HepG2 (cell line): Measurements from ENCODE around the gene QPCT. TPM values are rescaled to one million over a fixed set of nuclear protein-coding genes. Genes with fewer than 3 reads are reported as not detected.

ENCODE experiments used
- ATAC-seq: fragments of 200-7000 bp; cut with Tn5 transposase; 3 replicates; pipeline ENCODE4 v1.9.1; 2020; ENCODE audit warnings: mild to moderate bottlenecking, moderate library complexity
- BruUV-seq: library from RNA; stranded (reverse); fragments of 400-500 nt; replicated peaks from 2 replicates; lab custom pipeline; 2021; lab: Mats Ljungman, UMichigan
- CTCF ChIA-PET: fragments of 300-600 bp; formaldehyde crosslinking; extraction: SDS; loops from one replicate; lab custom pipeline; 2021; ENCODE audit warnings: low total read pairs, inconsistent platforms, low intra/inter-chr PET ratio; lab: Yijun Ruan, JAX
- POLR2A ChIA-PET: fragments of 350-600 bp; sonication (Branson Sonifier 250); formaldehyde crosslinking; loops from one replicate; lab custom pipeline; 2020; ENCODE audit warnings: antibody characterized with exemption, inconsistent platforms; lab: Yijun Ruan, JAX
- DNase-seq: peaks from one replicate; pipeline ENCODE4 v3.0.0-alpha.2; 2015; ENCODE audit warnings: low spot score
- FAIRE-seq: peaks from 3 replicates; lab custom pipeline; 2011; peaks lifted over from hg19 to GRCh38; lab: Jason Lieb, UNC
- H2AFZ ChIP-seq: one replicate; pipeline ENCODE4 v1.6.1; 2011; ENCODE audit warnings: low read length, inconsistent platforms
- H3K27ac ChIP-seq: fragments of 300-600 bp; 3 replicates; pipeline ENCODE4 v1.8.0; 2011; ENCODE audit warnings: mixed run types, mild to moderate bottlenecking, mixed read lengths, low read length, inconsistent platforms; ENCODE audit not compliant: insufficient read depth; ENCODE audit errors: extremely low read length
- H3K27me3 ChIP-seq, 2 experiments: fragments of 200-600 bp in 1 of 2; 2 replicates in 1 of 2; 3 replicates in 1 of 2; pipeline versions ENCODE4 v1.6.0 to v1.8.0; 2011; ENCODE audit warnings: low read length in 2 of 2, mild to moderate bottlenecking in 2 of 2, moderate library complexity in 2 of 2, inconsistent platforms in 1 of 2; ENCODE audit not compliant: insufficient read depth in 2 of 2, control insufficient read depth in 1 of 2
- H3K36me3 ChIP-seq, 2 experiments: fragments of 200-600 bp in 1 of 2; replicated peaks in 1 of 2; 2 replicates in 1 of 2; 3 replicates in 1 of 2; pipeline versions ENCODE4 v1.5.1 to v1.8.0; 2011; ENCODE audit warnings: low read length in 2 of 2, inconsistent platforms in 1 of 2; ENCODE audit not compliant: insufficient read depth in 2 of 2, control insufficient read depth in 1 of 2
- H3K4me1 ChIP-seq: 2 replicates; pipeline ENCODE4 v1.5.1; 2012; ENCODE audit warnings: low read length, inconsistent platforms; ENCODE audit not compliant: insufficient read depth
- H3K4me2 ChIP-seq: 2 replicates; pipeline ENCODE4 v1.6.0; 2011; ENCODE audit warnings: low read depth, low read length, inconsistent platforms
- H3K4me3 ChIP-seq, 3 experiments: fragments of 200-600 bp in 1 of 3; sonication (generic), shearing (Covaris generic) in 1 of 3; replicated peaks in 1 of 3; 2 replicates each; pipeline ENCODE4 v1.5.1; 2011 to 2016; ENCODE audit warnings: low read length in 3 of 3, inconsistent platforms in 2 of 3, low read depth in 2 of 3, mild to moderate bottlenecking in 2 of 3, control low read depth in 1 of 3, mixed read lengths in 1 of 3; ENCODE audit not compliant: insufficient read depth in 1 of 3
- H3K79me2 ChIP-seq: one replicate; pipeline ENCODE4 v1.6.1; 2011; ENCODE audit warnings: low read length, inconsistent platforms; ENCODE audit not compliant: insufficient read depth
- H3K9ac ChIP-seq: 2 replicates; pipeline ENCODE4 v1.6.0; 2011; ENCODE audit warnings: mild to moderate bottlenecking, low read depth, low read length, inconsistent platforms; ENCODE audit not compliant: insufficient read depth
- H3K9me3 ChIP-seq: 2 replicates; pipeline ENCODE4 v1.5.1; 2012; ENCODE audit warnings: mild to moderate bottlenecking, low read length
- H4K20me1 ChIP-seq: 2 replicates; pipeline ENCODE4 v1.6.0; 2011; ENCODE audit warnings: inconsistent platforms, mild to moderate bottlenecking, low read length, moderate library complexity; ENCODE audit not compliant: insufficient read depth
- ATM ChIP-seq: fragments of 450-650 bp; IDR thresholded peaks from 2 replicates; pipeline ENCODE4 v1.7.1; 2017; ENCODE audit warnings: mild to moderate bottlenecking, borderline replicate concordance
- CHD2 ChIP-seq: IDR thresholded peaks from 2 replicates; pipeline ENCODE4 v1.6.1; 2011; ENCODE audit warnings: low read depth, low read length, improper control_type of control experiment
- FOXC1 ChIP-seq: sonication (generic); formaldehyde crosslinking; IDR thresholded peaks from 2 replicates; pipeline ENCODE4 v1.8.0; 2022; ENCODE audit warnings: mild to moderate bottlenecking, missing genetic modification reagents, borderline replicate concordance
- IRF1 ChIP-seq: sonication (generic); formaldehyde crosslinking; IDR thresholded peaks from 2 replicates; pipeline ENCODE4 v1.4.0; 2020; ENCODE audit warnings: low read depth, mild to moderate bottlenecking, missing genetic modification reagents
- KDM3A ChIP-seq: IDR thresholded peaks from 2 replicates; pipeline ENCODE4 v1.6.1; 2018; ENCODE audit warnings: low read depth, missing compliant biosample characterization
- KLF16 ChIP-seq, 2 experiments: sonication (generic) in 1 of 2; formaldehyde crosslinking in 1 of 2; IDR thresholded peaks; 2 replicates each; pipeline versions ENCODE4 v1.6.1 to v1.8.0; 2016 to 2023; ENCODE audit warnings: missing genetic modification reagents in 2 of 2, missing compliant biosample characterization in 1 of 2
- MAFG ChIP-seq: sonication (generic); formaldehyde crosslinking; IDR thresholded peaks from 2 replicates; pipeline ENCODE4 v1.5.1; 2020; ENCODE audit warnings: mild to moderate bottlenecking, missing genetic modification reagents
- MTF2 ChIP-seq: sonication (generic); formaldehyde crosslinking; IDR thresholded peaks from 2 replicates; pipeline ENCODE4 v1.5.0; 2020; ENCODE audit warnings: missing genetic modification reagents, borderline replicate concordance
- MYPOP ChIP-seq: sonication (generic); formaldehyde crosslinking; IDR thresholded peaks from 2 replicates; pipeline ENCODE4 v1.8.1; 2023; ENCODE audit warnings: mild to moderate bottlenecking, moderate library complexity, missing genetic modification reagents
- PHF21A ChIP-seq: sonication (generic); formaldehyde crosslinking; IDR thresholded peaks from 2 replicates; pipeline ENCODE4 v1.5.0; 2020; ENCODE audit warnings: mild to moderate bottlenecking, missing genetic modification reagents
- POLR2A ChIP-seq, 2 experiments: IDR thresholded peaks; 2 replicates each; pipeline ENCODE4 v1.6.1; 2011; ENCODE audit warnings: low read depth in 2 of 2, low read length in 2 of 2, mild to moderate bottlenecking in 1 of 2, moderate library complexity in 1 of 2; ENCODE audit not compliant: insufficient read depth in 1 of 2
- SSRP1 ChIP-seq: IDR thresholded peaks from 2 replicates; pipeline ENCODE4 v1.6.1; 2016; ENCODE audit warnings: control low read depth
- TCF12 ChIP-seq, 2 experiments: fragments of 450-650 bp in 1 of 2; sonication (generic) in 1 of 2; formaldehyde crosslinking in 1 of 2; IDR thresholded peaks; 2 replicates each; pipeline versions ENCODE4 v1.6.1 to v1.8.0; 2017 to 2022; ENCODE audit warnings: antibody characterized with exemption in 1 of 2, mild to moderate bottlenecking in 1 of 2, missing genetic modification reagents in 1 of 2, moderate library complexity in 1 of 2
- TEAD3 ChIP-seq: optimal IDR thresholded peaks from 2 replicates; pipeline ENCODE3; 2016; ENCODE audit warnings: borderline replicate concordance
- USF2 ChIP-seq, 2 experiments: sonication (generic) in 1 of 2; formaldehyde crosslinking in 1 of 2; IDR thresholded peaks; 2 replicates each; pipeline versions ENCODE4 v1.5.1 to v1.6.1; 2011 to 2020; ENCODE audit warnings: borderline replicate concordance in 1 of 2, low read depth in 1 of 2, low read length in 1 of 2, mild to moderate bottlenecking in 1 of 2, missing genetic modification reagents in 1 of 2, moderate library complexity in 1 of 2
- ZFAT ChIP-seq: sonication (generic); formaldehyde crosslinking; conservative IDR thresholded peaks from 2 replicates; pipeline ENCODE4 v1.8.1; 2023; ENCODE audit warnings: missing genetic modification reagents, inconsistent platforms
- ZNF337 ChIP-seq: sonication (generic); formaldehyde crosslinking; IDR thresholded peaks from 2 replicates; pipeline ENCODE4 v1.5.1; 2020; ENCODE audit warnings: missing genetic modification reagents, low read depth, mild to moderate bottlenecking, borderline replicate concordance
- WGBS: methylation state at CpG from one replicate; pipeline ENCODE4 v1.1.6; 2017; ENCODE audit warnings: low lambda C conversion rate; 5-methylcytosine and 5-hydroxymethylcytosine counted together
- in situ Hi-C: cut with HindIII; loops from 2 replicates; pipeline ENCODE4 v1.10.0; 2017; ENCODE audit warnings: low pct_unique_long_range_greater_than_20kb; ENCODE audit not compliant: extremely low pct_ligation_motif_present
- intact Hi-C: fragments of 100-400 bp; cut with micrococcal nuclease; formaldehyde crosslinking; loops from one replicate; pipeline ENCODE4 v1.10.0; 2022; ENCODE audit not compliant: unreplicated experiment
- polyA plus RNA-seq, 8 experiments: library from polyadenylated mRNA; depleted of rRNA in 3 of 8; stranded (reverse) in 7 of 8; unstranded in 1 of 8; fragments of >200 nt; fragmentation: Illumina TruSeq in 4 of 8; extraction: Trizol in 4 of 8; gene quantifications; 2 replicates each; pipeline versions ENCODE4 v1.2.1 to v1.2.3, GENCODE V29; 2011 to 2016; ENCODE audit warnings: low read depth in 4 of 8, missing spikeins in 1 of 8, mixed read lengths in 1 of 8; ENCODE audit not compliant: insufficient read depth in 1 of 8
- total RNA-seq, 5 experiments: library from RNA; depleted of rRNA; stranded (reverse); fragments of >200 nt; fragmentation: Illumina TruSeq; extraction: Trizol; gene quantifications; 2 replicates each; pipeline ENCODE4 v1.2.3, GENCODE V29; 2016; ENCODE audit warnings: low read depth in 1 of 5

The QPCT gene
- total and polyA plus RNA-seq, 2 of the 13 experiments (the other 11 are each of a cell fraction or from before 2014, with no cell fraction given) = 0.77 to 1.2 TPM

GRCh38 chr2:37324536-37324785 lies 20.0 kb upstream of the QPCT start (continued):
- no peak for TF ChIP-seq ZNF337
- TF ChIP-seq ZFAT = no peak
- no peak for TF ChIP-seq MAFG
- peak; percentile 56 to 82; a peak in 3 of 4 replicates for TF ChIP-seq POLR2A (IDR thresholded peaks at IDR 0.05; ENCODE audit: insufficient read depth in 1 of 2, low read depth in 2 of 2, low read length in 2 of 2)
- peak; percentile 62 for TF ChIP-seq CHD2

GRCh38 chr2:37324786-37325624 lies 19.4 kb upstream of the QPCT start, which contains the start of gene PRKD3:
Gene PRKD3 (minus strand): TSS chr2:37324833. CDS start chr2:37316524, 8,309 bp downstream.
- in situ Hi-C loops (no loop called here), intact Hi-C loops (loop anchor here (1.0 kb wide), 1 partner anchor 94 kb away; the partner anchor contains the start of genes CEBPZ and NDUFAF7)
- no TSS peak for BruUV-seq
- Histone ChIP-seq H3K4me1 (peaks cover 32% of the 10 kb centered on the region), H3K9me3 (no peaks in the 10 kb centered on the region), H3K27me3 (peaks cover 3 to 20% of the 10 kb centered on the region in 2 experiments; a peak in 4 of 5 replicates), H3K36me3 (no peaks in the 10 kb centered on the region), H3K9ac (peak within 1 kb of the TSS; percentile 84), H3K27ac (peak within 1 kb of the TSS; percentile 63), H4K20me1 (no peaks in the 10 kb centered on the region), H2AFZ (peak within 1 kb of the TSS; percentile 73), H3K4me2 (peak within 1 kb of the TSS; percentile 90), H3K4me3 (peak within 1 kb of the TSS; percentile 85 to 98 (median 90)), H3K79me2 (peaks cover 32% of the 10 kb centered on the region)
- CTCF ChIA-PET = no interaction called here
- WGBS = 2% methylated on average over 35 of the region's 79 CpGs
- DNase-seq (peak; percentile 27), FAIRE-seq (no peak), ATAC-seq (peak; percentile 90)
- POLR2A ChIA-PET = interaction anchor here (2.5 kb wide), 1 partner anchor 93 kb away, joined by 8 read pairs; the partner anchor contains the start of genes CEBPZ and NDUFAF7
- TF ChIP-seq ATM (no peak), FOXC1 (CRISPR knock-in tag) (peak; percentile 29; the same call in 1 of the 2 replicates), TCF12 (IDR thresholded peaks at IDR 0.05) (no peak), TCF12 (CRISPR knock-in tag; IDR thresholded peaks at IDR 0.05) (no peak; the same call in 1 of the 2 replicates), USF2 (IDR thresholded peaks at IDR 0.05; ENCODE audit: low read depth, low read length) (no peak), USF2 (CRISPR knock-in tag; IDR thresholded peaks at IDR 0.05; ENCODE audit: borderline replicate concordance) (no peak), TEAD3 (CRISPR knock-in tag) (no peak), SSRP1 (CRISPR knock-in tag) (no peak), MTF2 (CRISPR knock-in tag) (peak; percentile 99), KLF16 (CRISPR knock-in tag; IDR thresholded peaks at IDR 0.05) (no peak), MYPOP (no peak), IRF1 (CRISPR knock-in tag) (no peak), PHF21A (no peak), CHD2 (0 out of 2 replicates have a peak, but pooled peaks have one; percentile 7), KDM3A (CRISPR knock-in tag) (no peak)
